Measurements from ENCODE around the gene SIRT3. TPM values are rescaled to one million over a fixed set of nuclear protein-coding genes. Genes with fewer than 3 reads are reported as not detected.
"Not testable (repeated sequence)": the region's sequence is repeated elsewhere in the genome, so short reads cannot be mapped to it uniquely, and the experiment has no call there.

Gene SIRT3
- total RNA-seq, 1 donor from 2014 or later = 9.0 TPM

DNA sequence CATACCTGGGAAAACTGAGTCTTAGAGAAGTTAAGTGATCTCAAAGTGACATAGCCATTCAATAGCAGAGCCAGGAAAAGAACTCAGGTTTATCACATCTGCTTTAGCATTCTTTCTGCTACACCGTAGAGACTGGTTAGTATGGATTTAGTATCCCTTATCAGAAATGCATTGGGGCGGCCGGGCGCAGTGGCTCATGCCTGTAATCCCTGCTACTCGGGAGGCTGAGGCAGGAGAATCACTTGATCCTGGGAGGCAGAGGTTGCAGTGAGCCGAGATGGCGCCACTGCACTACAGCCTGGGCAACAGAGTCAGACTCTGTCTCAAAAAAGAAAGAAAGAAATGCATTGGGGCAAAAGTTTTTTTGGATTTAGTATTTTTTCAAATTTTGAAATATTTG, 2.2 kb upstream of the SIRT3 start:
- not testable (repeated sequence) for DNase-seq

GRCh38 chr11:236774-237767, 929 bp upstream of the SIRT3 start, which contains the start of gene PSMD13:
Gene PSMD13 (plus strand): TSS chr11:236976. CDS start chr11:237050, 74 bp downstream.
- peak; percentile 89 for DNase-seq

GRCh38 chr11:235609-235996, 539 bp downstream of the SIRT3 start:
- DNase-seq = peak; percentile 43

GRCh38 chr11:235180-235579, 962 bp downstream of the SIRT3 start:
- DNase-seq = no peak

DNA sequence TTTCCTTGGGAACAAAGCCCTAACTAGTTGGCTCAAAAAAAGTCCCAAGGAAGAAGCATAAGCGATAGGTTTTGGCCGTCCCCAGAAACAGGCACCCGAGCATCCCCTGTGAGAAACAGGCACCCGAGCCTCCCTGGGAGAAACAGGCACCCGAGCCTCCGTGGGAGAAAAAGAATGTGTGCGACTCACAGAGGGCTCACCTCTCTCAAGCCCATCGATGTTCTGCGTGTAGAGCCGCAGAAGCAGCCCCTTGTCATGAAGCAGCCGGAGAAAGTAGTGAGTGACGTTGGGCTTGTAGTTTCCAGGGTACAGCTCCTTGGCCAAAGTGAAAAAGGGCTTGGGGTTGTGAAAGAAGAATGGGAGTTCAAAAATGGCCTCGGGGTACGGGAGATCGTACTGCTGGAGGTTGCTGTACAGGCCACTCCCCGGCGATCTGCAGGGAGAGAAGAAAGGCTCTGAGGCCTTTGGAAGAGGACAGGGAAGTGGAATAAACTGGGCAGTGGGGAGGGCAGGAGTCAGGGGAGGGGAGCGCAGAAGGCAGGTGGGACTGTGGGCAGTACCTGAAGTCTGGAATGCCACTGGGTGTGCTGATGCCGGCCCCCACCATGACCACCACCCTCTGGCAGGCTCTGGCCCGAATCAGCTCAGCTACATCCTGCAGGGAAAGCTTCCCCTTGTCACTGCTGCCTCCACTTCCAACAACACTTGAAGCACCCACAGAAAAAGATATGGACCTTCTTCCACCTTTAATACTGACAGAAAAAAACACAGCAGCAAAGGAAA, 3.2 kb downstream of the SIRT3 start:
- DNase-seq = no peak

- no peak for DNase-seq
These were observed 5.7 kb downstream of the SIRT3 start for GRCh38 chr11:230431-230830.

DNA sequence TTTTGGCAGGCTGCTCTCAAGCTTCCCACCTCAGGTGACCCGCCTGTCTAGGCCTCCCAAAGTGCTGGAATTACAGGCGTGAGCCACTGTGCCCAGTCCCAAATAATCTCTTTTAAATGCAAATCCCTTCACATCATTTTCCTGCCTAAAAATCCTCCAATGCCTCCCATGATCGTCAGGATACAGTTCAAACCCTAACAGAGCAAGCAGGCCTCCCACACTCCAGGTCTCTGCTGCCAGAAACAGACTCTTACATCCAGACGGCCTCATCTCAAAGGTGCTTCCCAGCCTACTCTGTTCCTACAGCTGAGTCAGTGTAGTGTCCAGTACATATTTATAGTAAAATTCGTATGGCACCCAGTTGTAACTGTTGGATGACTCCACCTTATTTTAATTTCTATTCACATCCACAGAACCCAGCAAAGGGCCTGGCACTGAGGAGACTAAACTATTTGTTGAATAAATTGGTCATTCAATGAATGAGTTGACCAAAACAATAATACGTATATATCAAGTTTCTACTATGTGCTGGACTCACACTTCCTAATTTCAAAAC, 8.2 kb downstream of the SIRT3 start:
- DNase-seq = no peak

DNA sequence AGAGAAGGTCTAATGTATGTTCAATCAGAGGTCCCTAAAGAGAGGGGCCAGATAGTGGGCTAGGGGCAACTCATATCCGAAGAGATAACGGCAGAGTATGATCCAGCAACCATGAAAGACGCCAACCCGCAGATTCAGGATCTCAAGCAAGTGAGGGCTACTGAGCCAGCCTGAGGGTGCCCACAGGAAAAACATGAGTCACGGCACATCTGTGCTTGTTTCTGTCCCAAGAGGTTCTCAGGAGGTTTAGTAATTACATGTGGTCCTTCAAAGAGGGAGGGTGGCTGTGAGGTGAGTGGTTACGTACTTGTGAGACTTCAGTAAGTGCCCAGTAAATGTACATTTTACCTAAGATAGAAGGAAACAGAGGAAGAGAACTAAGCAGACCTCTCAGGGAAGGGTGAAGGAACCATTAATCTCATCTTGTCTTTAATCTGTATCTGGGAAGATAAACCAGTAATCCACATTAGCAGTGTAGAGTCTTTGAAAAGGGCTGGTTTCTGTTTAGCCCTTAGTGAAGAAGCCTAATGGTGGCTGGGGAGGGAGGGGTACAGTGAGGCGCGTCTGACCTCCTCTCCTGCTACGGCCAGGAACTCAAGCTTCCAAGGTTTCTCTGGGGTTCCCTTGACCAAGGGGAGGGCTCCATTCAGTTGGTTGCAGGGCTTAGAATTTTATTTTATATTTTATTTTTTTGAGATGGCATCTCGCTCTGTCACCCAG, 10.2 kb downstream of the SIRT3 start:
- peak; percentile 36 for DNase-seq

DNA sequence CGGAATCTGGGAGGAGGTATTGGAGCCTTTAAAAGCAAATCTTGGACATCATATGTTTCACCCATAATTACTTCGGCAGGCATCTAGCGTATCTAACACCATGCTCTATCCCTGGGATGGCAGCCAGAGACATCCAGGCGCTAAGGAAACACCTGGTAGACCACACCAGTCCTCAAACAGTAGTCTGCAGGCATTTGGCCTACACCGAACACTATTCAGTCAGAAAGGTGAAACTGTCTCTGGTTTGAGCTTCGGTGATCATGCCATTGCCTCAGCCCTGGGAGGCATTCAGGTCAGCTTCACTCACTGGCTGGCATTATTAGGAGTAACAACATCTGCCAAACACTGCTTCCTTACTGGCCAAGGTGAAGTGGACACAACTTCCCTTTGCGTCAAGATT, 11.7 kb downstream of the SIRT3 start:
- DNase-seq = no peak

DNA sequence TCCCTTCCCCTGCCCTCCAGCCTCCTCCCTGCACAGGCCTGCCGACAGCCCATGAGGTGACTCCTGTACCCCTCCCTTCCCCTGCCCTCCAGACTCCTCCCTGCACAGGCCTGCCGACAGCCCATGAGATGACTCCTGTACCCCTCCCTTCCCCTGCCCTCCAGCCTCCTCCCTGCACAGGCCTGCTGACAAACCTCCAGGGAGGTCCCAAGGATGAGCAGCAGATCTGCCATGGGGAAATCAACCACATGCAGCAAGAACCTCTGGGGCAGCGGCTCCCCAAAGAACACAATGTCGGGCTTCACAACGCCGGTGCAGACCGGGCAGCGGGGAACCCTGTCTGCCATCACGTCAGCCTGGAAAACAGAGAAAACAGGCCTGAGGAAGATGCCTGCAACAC, 12.3 kb downstream of the SIRT3 start:
- DNase-seq = no peak

DNA sequence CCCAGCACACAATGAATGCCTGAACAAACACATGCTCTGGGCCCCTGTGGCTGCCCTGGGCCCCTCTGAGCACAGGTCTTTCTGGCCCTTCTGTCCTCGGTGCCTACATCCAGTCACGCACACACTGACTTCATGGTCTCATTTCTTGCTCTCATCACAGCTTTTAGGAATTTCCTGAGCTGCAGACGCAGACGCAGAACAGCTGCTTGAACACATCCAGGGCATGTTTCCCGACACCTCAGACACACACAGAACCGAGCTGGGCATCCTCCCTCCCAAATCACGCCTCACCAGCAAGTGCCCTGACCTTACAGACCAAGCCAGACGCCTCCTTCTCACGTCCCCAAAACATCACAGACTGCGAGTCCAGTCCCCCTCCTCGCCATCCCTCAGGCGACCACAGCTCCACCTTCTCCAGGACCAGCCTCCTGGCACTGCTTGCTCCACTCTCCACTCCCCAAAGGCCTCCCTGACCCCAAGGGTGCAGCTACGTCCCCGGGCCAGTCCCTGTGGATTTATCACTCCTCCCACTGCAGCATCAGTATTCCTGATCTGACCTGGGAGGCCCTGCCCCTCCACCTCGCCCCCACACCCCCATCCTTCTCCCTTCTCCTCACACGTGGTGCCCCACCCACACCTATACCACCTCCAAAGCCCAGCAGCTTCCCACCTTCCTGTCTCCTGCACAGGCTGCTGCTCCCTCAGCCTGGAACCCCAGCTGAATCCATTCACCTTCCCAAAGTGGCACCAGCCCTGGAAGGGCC, 12.9 kb downstream of the SIRT3 start:
- no peak for DNase-seq

DNA sequence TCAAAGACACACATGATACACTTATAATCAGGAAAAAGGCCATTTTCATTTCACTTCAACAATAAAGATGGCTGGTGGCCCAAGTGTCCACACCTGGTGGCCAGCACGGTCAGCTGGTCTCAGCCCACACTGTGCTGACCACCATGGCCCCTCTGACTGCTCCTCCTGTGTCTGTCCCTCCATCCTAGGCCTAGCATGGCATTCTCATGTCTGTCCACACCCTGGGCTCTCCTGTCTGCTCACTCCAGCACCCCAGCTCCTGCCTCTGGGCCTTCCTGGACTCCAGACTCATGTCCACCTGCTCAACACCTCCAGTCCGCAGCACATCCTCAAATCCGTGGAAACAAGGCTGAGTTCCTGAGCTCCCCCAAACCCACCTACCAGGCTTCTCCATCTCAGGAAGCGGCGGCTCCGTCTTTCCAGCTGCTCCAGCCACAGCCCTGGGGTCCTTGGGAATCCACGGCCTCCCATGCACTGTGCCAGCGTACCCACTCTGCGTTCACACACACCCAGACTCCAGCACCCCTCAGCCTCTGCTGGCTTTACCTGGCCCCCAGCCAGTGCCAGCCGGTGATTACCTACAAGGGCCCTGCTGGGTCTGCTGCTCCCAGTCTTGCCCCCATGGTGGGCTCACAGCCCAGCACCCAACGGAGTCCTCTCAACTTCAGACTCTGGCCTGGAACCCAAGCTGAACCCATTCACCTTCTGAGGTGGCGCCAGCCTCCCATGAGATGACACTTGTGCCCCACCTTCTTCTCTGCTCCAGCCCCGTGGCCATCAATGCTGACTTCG, 13.9 kb downstream of the SIRT3 start:
- no peak for DNase-seq

DNA sequence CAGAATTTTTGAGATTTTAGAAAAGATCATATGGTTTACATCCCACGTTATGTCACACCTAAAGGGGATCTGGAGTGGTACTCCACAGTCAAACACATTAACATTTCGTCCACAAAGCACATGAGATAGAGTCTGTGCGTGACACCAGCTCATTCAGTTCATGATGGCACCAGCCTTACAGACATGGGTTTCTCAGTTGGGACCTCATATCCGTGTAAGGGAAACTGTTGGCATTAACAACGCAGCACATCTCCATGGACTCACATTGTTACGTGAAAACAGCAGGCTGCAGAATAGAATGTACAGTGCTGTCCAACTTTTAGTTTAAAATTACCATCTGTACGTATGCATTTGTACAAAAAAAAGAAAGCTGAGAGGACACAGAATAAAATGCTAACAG, 14.6 kb downstream of the SIRT3 start:
- DNase-seq = no peak

GRCh38 chr11:220641-221215, 15.4 kb downstream of the SIRT3 start:
- DNase-seq = not testable (repeated sequence)

GRCh38 chr11:218815-219593, 17.1 kb downstream of the SIRT3 start:
- no peak for DNase-seq

- DNase-seq = no peak
These were observed 18.4 kb downstream of the SIRT3 start for GRCh38 chr11:217704-218103.

DNA sequence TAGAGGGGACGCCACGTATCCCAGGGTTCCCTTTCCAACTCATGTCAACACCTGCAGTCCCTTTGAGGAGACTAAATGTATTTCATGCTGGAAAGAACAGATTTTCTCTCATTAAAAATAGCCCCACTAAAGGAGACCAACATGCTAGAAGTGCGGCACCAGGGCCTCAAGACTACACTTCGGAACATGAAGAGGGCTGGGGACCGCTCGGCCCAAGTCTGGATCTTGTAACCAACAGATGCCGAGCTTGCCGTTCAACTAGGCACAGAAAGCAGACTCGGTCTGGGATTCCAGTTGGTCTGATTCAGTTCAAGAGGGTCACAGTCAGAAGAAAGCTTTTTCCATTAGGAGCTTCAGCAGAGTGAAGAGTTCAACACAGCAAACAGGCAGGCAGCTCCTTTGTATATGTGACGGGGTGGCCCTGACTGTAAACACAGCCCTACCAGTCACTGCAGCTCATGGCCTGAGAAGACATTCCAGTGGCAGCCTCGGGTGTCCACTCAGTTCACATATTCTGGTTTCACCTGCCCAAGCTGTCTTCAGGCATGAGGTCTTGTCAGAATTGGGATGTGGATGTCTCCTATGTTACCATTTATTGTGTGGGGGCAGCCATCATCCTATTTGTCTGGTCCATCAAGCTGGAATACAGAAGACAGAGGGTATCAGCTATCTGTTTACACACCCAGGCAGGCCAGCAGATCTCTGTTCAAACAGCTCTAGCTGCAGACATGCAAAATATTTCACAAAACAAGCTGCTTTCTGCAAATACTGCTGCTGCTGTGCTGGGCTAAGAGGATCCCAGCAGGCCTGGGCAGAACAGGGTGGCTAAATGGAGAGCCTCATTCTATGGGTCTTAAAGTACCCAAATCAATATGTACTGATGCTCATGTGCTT, 19.8 kb downstream of the SIRT3 start:
- no peak for DNase-seq

- DNase-seq = no peak
These were observed 20.5 kb downstream of the SIRT3 start for GRCh38 chr11:215581-216037.

All from dermis blood vessel endothelial cell (primary cell).